HepG2 (cell line): Measurements from ENCODE around the gene NUDCD2. TPM values are rescaled to one million over a fixed set of nuclear protein-coding genes. Genes with fewer than 3 reads are reported as not detected.

Experiments used
- CCDC6 ChIP-seq: sonication (generic); formaldehyde crosslinking; IDR thresholded peaks from 2 replicates; pipeline ENCODE4 v1.8.1; 2022; ENCODE audit warnings: mild to moderate bottlenecking, missing genetic modification reagents, moderate library complexity
- CEBPG ChIP-seq: IDR thresholded peaks from 2 replicates; pipeline ENCODE4 v1.6.1; 2016
- CHD2 ChIP-seq: IDR thresholded peaks from 2 replicates; pipeline ENCODE4 v1.6.1; 2011; ENCODE audit warnings: low read depth, low read length, improper control_type of control experiment
- EZH2 ChIP-seq: conservative IDR thresholded peaks from 2 replicates; pipeline ENCODE4 v1.6.1; 2012; ENCODE audit warnings: mild to moderate bottlenecking, low read depth, low read length, moderate library complexity
- FOSL1 ChIP-seq: sonication (generic); formaldehyde crosslinking; IDR thresholded peaks from 2 replicates; pipeline ENCODE4 v1.9.0; 2021; ENCODE audit warnings: missing genetic modification reagents, borderline replicate concordance
- FOXA1 ChIP-seq, 2 experiments: fragments of 450-650 bp in 1 of 2; sonication (generic) in 1 of 2; formaldehyde crosslinking in 1 of 2; IDR thresholded peaks; 2 replicates each; pipeline versions ENCODE4 v1.4.0 to v1.6.1; 2016 to 2020; ENCODE audit warnings: missing genetic modification reagents in 1 of 2
- GABPB1 ChIP-seq: IDR thresholded peaks from 2 replicates; pipeline ENCODE4 v1.6.1; 2016; ENCODE audit warnings: mild to moderate bottlenecking, missing genetic modification reagents, moderate library complexity, missing compliant biosample characterization
- GATAD2A ChIP-seq: IDR thresholded peaks from 2 replicates; pipeline ENCODE4 v1.6.1; 2016
- GLI4 ChIP-seq: sonication (generic); formaldehyde crosslinking; IDR thresholded peaks from 2 replicates; pipeline ENCODE4 v1.5.1; 2020; ENCODE audit warnings: missing genetic modification reagents, mild to moderate bottlenecking, moderate library complexity, borderline replicate concordance
- IKZF1 ChIP-seq: fragments of 450-650 bp; IDR thresholded peaks from 2 replicates; pipeline ENCODE4 v1.7.1; 2016
- MAFK ChIP-seq, 2 experiments: IDR thresholded peaks in 1 of 2; conservative IDR thresholded peaks in 1 of 2; 2 replicates each; pipeline ENCODE4 v1.6.1; 2011; ENCODE audit warnings: improper control_type of control experiment in 2 of 2, low read length in 2 of 2
- NFKB2 ChIP-seq: sonication (generic); formaldehyde crosslinking; IDR thresholded peaks from 2 replicates; pipeline ENCODE4 v1.4.0; 2020; ENCODE audit warnings: missing genetic modification reagents, borderline replicate concordance
- NONO ChIP-seq, 2 experiments: fragments of 450-650 bp in 1 of 2; sonication (generic) in 1 of 2; formaldehyde crosslinking in 1 of 2; IDR thresholded peaks in 1 of 2; conservative IDR thresholded peaks in 1 of 2; 2 replicates each; pipeline versions ENCODE4 v1.6.1 to v1.8.0; 2017 to 2022; ENCODE audit warnings: mild to moderate bottlenecking in 1 of 2, missing genetic modification reagents in 1 of 2, moderate library complexity in 1 of 2
- NR2C2 ChIP-seq: sonication (generic); formaldehyde crosslinking; IDR thresholded peaks from 2 replicates; pipeline ENCODE4 v1.4.0; 2020; ENCODE audit warnings: missing genetic modification reagents, mild to moderate bottlenecking, moderate library complexity, borderline replicate concordance
- PRMT3 ChIP-seq: sonication (generic); formaldehyde crosslinking; IDR thresholded peaks from 2 replicates; pipeline ENCODE4 v1.8.1; 2022; ENCODE audit warnings: low read depth, mild to moderate bottlenecking, moderate library complexity, missing genetic modification reagents, borderline replicate concordance
- PRPF4 ChIP-seq: fragments of 200-400 bp; formaldehyde crosslinking; IDR thresholded peaks from 2 replicates; pipeline ENCODE4 v1.6.1; 2016; ENCODE audit warnings: low read length, low read depth; ENCODE audit not compliant: poor library complexity, severe bottlenecking
- SETDB1 ChIP-seq: sonication (generic); formaldehyde crosslinking; IDR thresholded peaks from 2 replicates; pipeline ENCODE4 v1.5.1; 2020; ENCODE audit warnings: missing genetic modification reagents, mild to moderate bottlenecking, borderline replicate concordance
- SP1 ChIP-seq, 2 experiments: fragments of 450-650 bp in 1 of 2; sonication (generic) in 1 of 2; formaldehyde crosslinking in 1 of 2; IDR thresholded peaks; 2 replicates each; pipeline versions ENCODE4 v1.4.0 to v1.6.1; 2016 to 2020; ENCODE audit warnings: missing genetic modification reagents in 1 of 2
- ZBTB14 ChIP-seq: sonication (generic); formaldehyde crosslinking; IDR thresholded peaks from 2 replicates; pipeline ENCODE4 v1.4.0; 2020; ENCODE audit warnings: missing genetic modification reagents
- ZMYM2 ChIP-seq: sonication (generic); formaldehyde crosslinking; IDR thresholded peaks from 2 replicates; pipeline ENCODE4 v1.8.0; 2022; ENCODE audit warnings: mild to moderate bottlenecking, missing genetic modification reagents
- ZNF234 ChIP-seq: sonication (generic); formaldehyde crosslinking; conservative IDR thresholded peaks from 2 replicates; pipeline ENCODE4 v1.5.1; 2020; ENCODE audit warnings: mild to moderate bottlenecking, missing genetic modification reagents
- ZNF343 ChIP-seq: sonication (generic); formaldehyde crosslinking; IDR thresholded peaks from 2 replicates; pipeline ENCODE4 v1.4.0; 2020; ENCODE audit warnings: mild to moderate bottlenecking, missing genetic modification reagents
- ZNF382 ChIP-seq: sonication (generic); formaldehyde crosslinking; IDR thresholded peaks from 2 replicates; pipeline ENCODE4 v1.5.0; 2020; ENCODE audit warnings: missing genetic modification reagents, mild to moderate bottlenecking, borderline replicate concordance
- ZNF460 ChIP-seq: sonication (generic); formaldehyde crosslinking; IDR thresholded peaks from 2 replicates; pipeline ENCODE4 v1.5.1; 2020; ENCODE audit warnings: missing genetic modification reagents, mild to moderate bottlenecking, borderline replicate concordance
- ZNF484 ChIP-seq: sonication (generic); formaldehyde crosslinking; IDR thresholded peaks from 2 replicates; pipeline ENCODE4 v1.5.1; 2020; ENCODE audit warnings: mild to moderate bottlenecking, low read depth, missing genetic modification reagents, borderline replicate concordance
- ZNF569 ChIP-seq: sonication (generic); formaldehyde crosslinking; IDR thresholded peaks from 2 replicates; pipeline ENCODE4 v1.5.0; 2020; ENCODE audit warnings: mild to moderate bottlenecking, missing genetic modification reagents, moderate library complexity, borderline replicate concordance
- ZNF746 ChIP-seq: sonication (generic); formaldehyde crosslinking; IDR thresholded peaks from 2 replicates; pipeline ENCODE4 v1.8.0; 2022; ENCODE audit warnings: mild to moderate bottlenecking, missing genetic modification reagents
- polyA plus RNA-seq, 8 experiments: library from polyadenylated mRNA; depleted of rRNA in 3 of 8; stranded (reverse) in 7 of 8; unstranded in 1 of 8; fragments of >200 nt; fragmentation: Illumina TruSeq in 4 of 8; extraction: Trizol in 4 of 8; gene quantifications; 2 replicates each; pipeline versions ENCODE4 v1.2.1 to v1.2.3, GENCODE V29; 2011 to 2016; ENCODE audit warnings: low read depth in 4 of 8, missing spikeins in 1 of 8, mixed read lengths in 1 of 8; ENCODE audit not compliant: insufficient read depth in 1 of 8
- total RNA-seq, 5 experiments: library from RNA; depleted of rRNA; stranded (reverse); fragments of >200 nt; fragmentation: Illumina TruSeq; extraction: Trizol; gene quantifications; 2 replicates each; pipeline ENCODE4 v1.2.3, GENCODE V29; 2016; ENCODE audit warnings: low read depth in 1 of 5
- TF ChIP-seq, protein P1 (sequence below), 2 experiments: fragments of 450-650 bp in 1 of 2; sonication (generic) in 1 of 2; formaldehyde crosslinking; IDR thresholded peaks; 2 replicates each; pipeline versions ENCODE4 v1.5.0 to v1.8.0; 2020 to 2022; ENCODE audit warnings: mild to moderate bottlenecking in 1 of 2, missing genetic modification reagents in 1 of 2

NUDCD2 gene
- total and polyA plus RNA-seq, 2 of the 13 experiments (the other 11 are each of a cell fraction or from before 2014, with no cell fraction given) = 14.8 to 39.2 TPM

GRCh38 chr5:163459819-163460561 lies at the start of gene NUDCD2 (continued):
- TF ChIP-seq ZNF746 (CRISPR knock-in tag) = no peak
- TF ChIP-seq SP1 (IDR thresholded peaks at IDR 0.05) = no peak
- 0 out of 2 replicates have a peak, but pooled peaks have one; percentile 23 for TF ChIP-seq SP1 (CRISPR knock-in tag; IDR thresholded peaks at IDR 0.05)
- TF ChIP-seq CEBPG (CRISPR knock-in tag) = peak; percentile 65
- TF ChIP-seq ZNF382 (CRISPR knock-in tag) = no peak
- no peak for TF ChIP-seq PRMT3 (CRISPR knock-in tag)
- no peak for TF ChIP-seq CHD2
- TF ChIP-seq MAFK (conservative IDR thresholded peaks at IDR 0.05 in 1 of 2, IDR thresholded peaks at IDR 0.05 in 1 of 2; ENCODE audit: low read length in 2 of 2) = no peak
- peak; percentile 78; the same call in 1 of the 2 replicates for TF ChIP-seq GLI4 (CRISPR knock-in tag)
- peak; percentile 93; the same call in 1 of the 2 replicates for TF ChIP-seq NFKB2 (CRISPR knock-in tag)
- TF ChIP-seq PRPF4 = no peak
- no peak for TF ChIP-seq SETDB1
- TF ChIP-seq EZH2 = no peak
- TF ChIP-seq CCDC6 (CRISPR knock-in tag) = 0 out of 2 replicates have a peak, but pooled peaks have one; percentile 52
- TF ChIP-seq NONO (IDR thresholded peaks at IDR 0.05) = no peak
- peak; percentile 74 for TF ChIP-seq NONO (CRISPR knock-in tag; conservative IDR thresholded peaks at IDR 0.05)
- TF ChIP-seq ZNF460 (CRISPR knock-in tag) = no peak
- peak; percentile 46; the same call in 1 of the 2 replicates for TF ChIP-seq ZBTB14 (CRISPR knock-in tag)
- TF ChIP-seq ZMYM2 (CRISPR knock-in tag) = peak; percentile 56
- TF ChIP-seq GABPB1 (CRISPR knock-in tag) = peak; percentile 80; the same call in 1 of the 2 replicates
- peak; percentile 52; the same call in 1 of the 2 replicates for TF ChIP-seq GATAD2A (CRISPR knock-in tag)
- no peak for TF ChIP-seq FOXA1 (IDR thresholded peaks at IDR 0.05)
- TF ChIP-seq FOXA1 (CRISPR knock-in tag; IDR thresholded peaks at IDR 0.05) = 0 out of 2 replicates have a peak, but pooled peaks have one; percentile 13
- no peak for TF ChIP-seq FOSL1 (CRISPR knock-in tag)
- peak; percentile 88 for TF ChIP-seq NR2C2 (CRISPR knock-in tag)
- TF ChIP-seq ZNF343 (CRISPR knock-in tag) = no peak
- TF ChIP-seq ZNF484 (CRISPR knock-in tag) = no peak
- TF ChIP-seq ZNF234 (CRISPR knock-in tag) = no peak
- TF ChIP-seq, protein P1, sequence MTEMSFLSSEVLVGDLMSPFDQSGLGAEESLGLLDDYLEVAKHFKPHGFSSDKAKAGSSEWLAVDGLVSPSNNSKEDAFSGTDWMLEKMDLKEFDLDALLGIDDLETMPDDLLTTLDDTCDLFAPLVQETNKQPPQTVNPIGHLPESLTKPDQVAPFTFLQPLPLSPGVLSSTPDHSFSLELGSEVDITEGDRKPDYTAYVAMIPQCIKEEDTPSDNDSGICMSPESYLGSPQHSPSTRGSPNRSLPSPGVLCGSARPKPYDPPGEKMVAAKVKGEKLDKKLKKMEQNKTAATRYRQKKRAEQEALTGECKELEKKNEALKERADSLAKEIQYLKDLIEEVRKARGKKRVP (CRISPR knock-in tag; IDR thresholded peaks at IDR 0.05) = no peak; a peak in 1 of 4 replicates
- no peak for TF ChIP-seq ZNF569
- no peak for TF ChIP-seq IKZF1
